ENCODE data around the gene ADAMTSL1.
A peak's percentile ranks its signal among the peaks of the same experiment; 100 is the strongest.

The ADAMTSL1 gene

GRCh38 chr9:18473652-18474279 lies at the start of gene ADAMTSL1:
ADAMTSL1 (plus strand) TSS chr9:18474153; CDS start chr9:18474233, 80 bp downstream.
- DNase-seq (ENCODE audit: low read depth), result peak; percentile 85
- no peak for TF ChIP-seq CTCF (conservative IDR thresholded peaks at IDR 0.05; ENCODE audit: low read length)
- H3K4me3 ChIP-seq (ENCODE audit: low read length), result peak within 1 kb of the TSS; percentile 78

- H3K4me3 ChIP-seq (ENCODE audit: low read length), result no peak overlapping the region
- TF ChIP-seq CTCF (conservative IDR thresholded peaks at IDR 0.05; ENCODE audit: low read length), result no peak
- DNase-seq (ENCODE audit: low read depth), result no peak
Measured at GRCh38 chr9:18427691-18428090, 46.3 kb upstream of the ADAMTSL1 start.

GRCh38 chr9:18428661-18429060 lies 45.3 kb upstream of the ADAMTSL1 start:
- peak; percentile 34 for DNase-seq (ENCODE audit: low read depth)
- no peak for TF ChIP-seq CTCF (conservative IDR thresholded peaks at IDR 0.05; ENCODE audit: low read length)

GRCh38 chr9:18429070-18429469 lies 44.9 kb upstream of the ADAMTSL1 start:
- DNase-seq (ENCODE audit: low read depth), result peak; percentile 66
- no peak overlapping the region for H3K4me3 ChIP-seq (ENCODE audit: low read length)
- TF ChIP-seq CTCF (conservative IDR thresholded peaks at IDR 0.05; ENCODE audit: low read length), result no peak

More at GRCh38 chr9:18428661-18429060, 45.3 kb upstream of the ADAMTSL1 start:
- H3K4me3 ChIP-seq (ENCODE audit: low read length), result no peak overlapping the region

- H3K4me3 ChIP-seq (ENCODE audit: low read length), result no peak overlapping the region
- no peak for DNase-seq (ENCODE audit: low read depth)
- no peak for TF ChIP-seq CTCF (conservative IDR thresholded peaks at IDR 0.05; ENCODE audit: low read length)
Measured at GRCh38 chr9:18433620-18434019, 40.3 kb upstream of the ADAMTSL1 start.

- H3K4me3 ChIP-seq (ENCODE audit: low read length), result 0 out of 2 replicates have a peak overlapping the region, but pooled peaks have one; percentile 4
- peak; percentile 33 for DNase-seq (ENCODE audit: low read depth)
- TF ChIP-seq CTCF (conservative IDR thresholded peaks at IDR 0.05; ENCODE audit: low read length), result no peak
Measured at GRCh38 chr9:18437315-18438201, 36.4 kb upstream of the ADAMTSL1 start.
